GM12874 (cell line): ENCODE measurements around the gene CD209.

Source experiments
- CTCF ChIP-seq: IDR thresholded peaks from 2 replicates; pipeline ENCODE4 v1.5.1; 2011; ENCODE audit warnings: low read depth, mild to moderate bottlenecking, control low read depth, low read length, moderate library complexity; ENCODE audit not compliant: insufficient read depth

The CD209 gene

GRCh38 chr19:7706955-7707456 lies 40.3 kb downstream of the CD209 start:
- TF ChIP-seq CTCF = no peak

- no peak for TF ChIP-seq CTCF
Measured at GRCh38 chr19:7706188-7706954, 41.0 kb downstream of the CD209 start.

DNA sequence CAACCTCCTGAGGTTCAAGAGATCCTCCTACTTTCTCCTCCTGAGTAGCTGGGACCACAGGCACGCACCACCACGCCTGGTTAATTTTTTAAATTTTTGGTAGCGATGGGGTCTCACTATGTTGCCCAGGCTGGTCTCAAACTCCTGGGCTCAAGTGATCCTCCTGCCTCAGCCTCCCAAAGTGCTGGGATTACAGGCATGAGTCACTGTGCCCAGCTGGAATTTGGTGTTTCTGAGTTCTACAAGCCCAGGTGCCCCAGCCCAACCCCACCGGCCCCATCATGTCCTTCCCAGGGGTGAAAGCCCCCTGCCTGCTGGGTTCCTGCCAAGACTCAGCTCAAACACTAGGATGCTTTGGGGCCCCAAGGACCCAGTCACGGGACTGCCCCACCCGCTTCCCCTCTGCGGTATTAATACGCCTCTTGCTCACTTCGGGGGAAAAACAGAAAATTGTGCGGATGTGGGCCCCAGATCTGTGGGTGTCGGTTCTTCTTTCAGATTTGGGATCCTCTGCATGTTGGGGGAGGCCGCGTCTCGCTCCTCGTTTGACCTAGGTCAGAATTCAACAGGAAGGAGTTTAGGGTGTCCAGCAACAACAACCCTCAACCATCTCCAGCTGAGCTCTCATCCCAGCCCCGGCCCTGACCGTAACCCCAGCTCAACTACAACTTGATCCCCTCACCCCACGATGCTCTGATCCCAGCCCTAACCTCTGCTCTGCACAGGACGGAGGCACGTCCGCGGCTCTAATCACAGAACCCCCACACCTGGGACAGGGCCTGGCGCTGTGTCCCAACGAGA lies 41.7 kb downstream of the CD209 start:
- TF ChIP-seq CTCF = no peak

DNA sequence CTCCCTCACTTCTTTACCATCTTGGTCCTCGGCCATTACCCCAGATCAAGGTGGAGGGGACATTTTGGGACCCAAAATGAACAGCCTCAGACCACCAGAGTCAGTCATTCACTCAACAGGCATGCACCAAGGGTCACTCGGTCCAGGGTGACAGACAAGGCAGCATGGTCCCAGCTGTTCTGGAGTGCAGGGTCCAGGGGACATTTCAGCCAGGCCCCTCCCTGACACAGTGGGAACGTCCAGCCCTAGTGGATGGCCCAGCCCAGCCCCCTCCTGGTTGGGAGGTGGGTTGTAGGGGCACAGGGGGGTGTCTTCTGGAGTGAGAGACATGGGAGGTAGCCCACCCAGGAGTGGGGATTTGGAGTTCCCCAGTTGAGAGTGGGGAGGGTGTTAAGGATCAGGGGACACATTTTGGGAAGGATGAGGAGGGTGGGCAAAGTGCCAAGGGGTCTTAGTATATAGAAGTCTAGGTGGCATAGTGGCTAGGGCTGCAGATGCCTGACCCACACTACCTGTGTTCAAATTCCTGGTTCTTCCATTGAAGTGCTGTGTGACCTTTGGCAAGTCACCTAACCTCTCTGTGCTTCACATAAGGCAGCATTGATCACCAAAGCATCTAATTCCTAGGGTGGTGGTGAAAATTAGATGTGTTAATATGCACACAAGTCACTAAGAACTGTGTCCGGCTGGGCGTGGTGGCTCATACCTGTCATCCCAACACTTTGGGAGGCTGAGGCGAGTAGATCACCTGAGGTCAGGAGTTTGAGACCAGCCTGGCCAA lies 42.9 kb downstream of the CD209 start:
- TF ChIP-seq CTCF = no peak

DNA sequence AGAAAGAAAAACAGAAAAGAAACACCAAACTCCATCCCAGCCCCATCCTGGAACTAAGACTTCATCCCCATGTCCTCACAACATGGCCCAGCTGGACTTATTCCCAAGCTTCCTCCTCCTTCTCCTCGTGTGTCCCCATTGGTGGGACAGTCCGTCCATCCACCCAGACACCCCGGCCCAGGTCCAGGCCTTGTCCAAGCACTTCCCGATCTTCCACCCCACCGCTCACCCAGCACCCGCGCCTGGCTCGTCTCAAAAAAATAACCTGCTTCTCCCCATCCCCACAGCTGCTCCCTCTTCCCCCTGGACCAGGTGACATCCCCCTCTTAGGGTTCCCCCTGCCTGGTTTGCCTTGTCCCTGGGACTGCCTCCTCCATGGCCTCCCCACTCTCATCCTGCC lies 44.0 kb downstream of the CD209 start:
- no peak for TF ChIP-seq CTCF

- TF ChIP-seq CTCF = peak; percentile 11; the same call in 1 of the 2 replicates
Measured at GRCh38 chr19:7701654-7702457, 45.5 kb downstream of the CD209 start, which contains the start of gene FCER2. TSS of gene FCER2 (minus strand) at chr19:7702131. CDS start at chr19:7699760, 2,371 bp downstream.
